Immature natural killer cell (primary cell): ENCODE data around the gene LRRC45. TPM values are rescaled to one million over a fixed set of nuclear protein-coding genes. Genes with fewer than 3 reads are reported as not detected.

Source experiments
- DNase-seq, 3 donors: peaks; one replicate each; pipeline ENCODE4 v3.0.0; 2022; ENCODE audit warnings: mixed read lengths in 1 of 3
- H3K27ac Mint-ChIP-seq, 6 donors: one replicate each; pipeline ENCODE4 v1.8.0; 2020; ENCODE audit warnings: mixed read lengths in 6 of 6, mild to moderate bottlenecking in 5 of 6, inconsistent platforms in 4 of 6, moderate library complexity in 3 of 6
- H3K27me3 Mint-ChIP-seq, 3 donors: one replicate each; pipeline ENCODE4 v1.8.0; 2020 to 2021; ENCODE audit warnings: low read depth in 3 of 3, mild to moderate bottlenecking in 3 of 3, mixed read lengths in 3 of 3, moderate library complexity in 3 of 3, inconsistent platforms in 1 of 3
- H3K36me3 Mint-ChIP-seq, 3 donors: one replicate each; pipeline ENCODE4 v1.8.0; 2020; ENCODE audit warnings: mixed read lengths in 3 of 3, inconsistent platforms in 2 of 3, mild to moderate bottlenecking in 2 of 3
- H3K4me1 Mint-ChIP-seq, 2 donors: one replicate each; pipeline ENCODE4 v1.8.0; 2020; ENCODE audit warnings: inconsistent platforms in 2 of 2, mild to moderate bottlenecking in 2 of 2, mixed read lengths in 2 of 2, moderate library complexity in 1 of 2
- H3K4me3 Mint-ChIP-seq, 5 donors: one replicate each; pipeline ENCODE4 v1.8.0; 2020; ENCODE audit warnings: mild to moderate bottlenecking in 5 of 5, mixed read lengths in 5 of 5, inconsistent platforms in 3 of 5, moderate library complexity in 3 of 5
- H3K9me3 Mint-ChIP-seq, 6 donors: one replicate each; pipeline ENCODE4 v1.8.0; 2020; ENCODE audit warnings: mild to moderate bottlenecking in 6 of 6, mixed read lengths in 6 of 6, inconsistent platforms in 4 of 6, moderate library complexity in 3 of 6
- polyA plus RNA-seq, 3 donors: library from polyadenylated mRNA; unstranded; fragments of 300-500 nt; fragmentation: Illumina TruSeq; gene quantifications; one replicate each; pipeline ENCODE4 v1.2.3, GENCODE V29; 2021

Gene LRRC45
- polyA plus RNA-seq, 3 donors from 2014 or later = 4.7 to 9.9 (median 5.2) TPM

- peak overlapping the region; percentile 69 to 87 (median 82) for H3K4me3 Mint-ChIP-seq
- no peaks in the 10 kb centered on the region for H3K9me3 Mint-ChIP-seq
- H3K36me3 Mint-ChIP-seq = no peaks in the 10 kb centered on the region
- peaks cover 15 to 20% of the 10 kb centered on the region in 2 donors for H3K4me1 Mint-ChIP-seq
- peaks cover 0 to 7% (median 6%) of the 10 kb centered on the region in 3 donors for H3K27me3 Mint-ChIP-seq
- DNase-seq = no peak
- H3K27ac Mint-ChIP-seq = peak overlapping the region in 1 of 6 donors; percentile 14
These were observed 539 bp downstream of the LRRC45 start for GRCh38 chr17:82023447-82024241.

GRCh38 chr17:82024859-82025258 lies 1.8 kb downstream of the LRRC45 start:
- Mint-ChIP-seq H3K36me3 (no peaks in the 10 kb centered on the region), H3K9me3 (no peaks in the 10 kb centered on the region), H3K27ac (no peak overlapping the region), H3K4me1 (peaks cover 15 to 23% of the 10 kb centered on the region in 2 donors), H3K27me3 (peaks cover 0 to 7% (median 6%) of the 10 kb centered on the region in 3 donors), H3K4me3 (no peak overlapping the region)
- no peak for DNase-seq

- Mint-ChIP-seq H3K4me1 (peaks cover 15 to 25% of the 10 kb centered on the region in 2 donors), H3K9me3 (no peaks in the 10 kb centered on the region), H3K27ac (no peak overlapping the region), H3K27me3 (peaks cover 2 to 7% (median 6%) of the 10 kb centered on the region in 3 donors), H3K36me3 (no peaks in the 10 kb centered on the region), H3K4me3 (no peak overlapping the region)
- no peak for DNase-seq
These were observed 2.4 kb downstream of the LRRC45 start for GRCh38 chr17:82025401-82026107.

- no peaks in the 10 kb centered on the region for H3K9me3 Mint-ChIP-seq
- H3K4me3 Mint-ChIP-seq = peak overlapping the region in 1 of 5 donors; percentile 9
- no peak overlapping the region for H3K27ac Mint-ChIP-seq
- no peak for DNase-seq
- peaks cover 2% of the 10 kb centered on the region in 3 donors for H3K27me3 Mint-ChIP-seq
- H3K36me3 Mint-ChIP-seq = no peaks in the 10 kb centered on the region
- peaks cover 5 to 14% of the 10 kb centered on the region in 2 donors for H3K4me1 Mint-ChIP-seq
These were observed 5.1 kb downstream of the LRRC45 start for GRCh38 chr17:82028246-82028645.

GRCh38 chr17:82028966-82029365 lies 5.9 kb downstream of the LRRC45 start:
- Mint-ChIP-seq H3K36me3 (no peaks in the 10 kb centered on the region), H3K4me3 (peak overlapping the region in 2 of 5 donors; percentile 18 to 52), H3K27me3 (peaks cover 2% of the 10 kb centered on the region in 3 donors), H3K4me1 (peaks cover 2 to 11% of the 10 kb centered on the region in 2 donors), H3K9me3 (no peaks in the 10 kb centered on the region), H3K27ac (no peak overlapping the region)
- no peak for DNase-seq

GRCh38 chr17:82029391-82029790 lies 6.3 kb downstream of the LRRC45 start:
- H3K9me3 Mint-ChIP-seq = no peaks in the 10 kb centered on the region
- DNase-seq = no peak
- H3K4me3 Mint-ChIP-seq = peak overlapping the region in 3 of 5 donors; percentile 62 to 75 (median 65)
- no peaks in the 10 kb centered on the region for H3K36me3 Mint-ChIP-seq
- H3K27me3 Mint-ChIP-seq = peaks cover 2% of the 10 kb centered on the region in 3 donors
- peaks cover 0 to 9% of the 10 kb centered on the region in 2 donors for H3K4me1 Mint-ChIP-seq
- no peak overlapping the region for H3K27ac Mint-ChIP-seq

GRCh38 chr17:82029990-82030469 lies 6.9 kb downstream of the LRRC45 start:
- H3K27me3 Mint-ChIP-seq = peaks cover 2 to 3% (median 2%) of the 10 kb centered on the region in 3 donors
- no peak for DNase-seq
- no peaks in the 10 kb centered on the region for H3K9me3 Mint-ChIP-seq
- H3K4me3 Mint-ChIP-seq = peak overlapping the region in 2 of 5 donors; percentile 62 to 75
- H3K27ac Mint-ChIP-seq = no peak overlapping the region
- peaks cover 0 to 1% (median under 1%) of the 10 kb centered on the region in 3 donors for H3K36me3 Mint-ChIP-seq
- H3K4me1 Mint-ChIP-seq = peaks cover 2 to 11% of the 10 kb centered on the region in 2 donors

- Mint-ChIP-seq H3K9me3 (no peaks in the 10 kb centered on the region), H3K36me3 (peaks cover 0 to 6% (median 3%) of the 10 kb centered on the region in 3 donors), H3K4me1 (peaks cover 7 to 18% of the 10 kb centered on the region in 2 donors), H3K4me3 (peak overlapping the region; percentile 76 to 82 (median 81)), H3K27me3 (peaks cover 2 to 3% (median 2%) of the 10 kb centered on the region in 3 donors), H3K27ac (no peak overlapping the region)
- peak; percentile 76 to 81 (median 78) for DNase-seq
These were observed 7.6 kb downstream of the LRRC45 start for GRCh38 chr17:82030470-82031302.

- H3K36me3 Mint-ChIP-seq = peaks cover 0 to 6% (median 3%) of the 10 kb centered on the region in 3 donors
- no peak within 1 kb of the TSS for H3K27ac Mint-ChIP-seq
- H3K4me3 Mint-ChIP-seq = peak within 1 kb of the TSS; percentile 76 to 82 (median 81)
- H3K27me3 Mint-ChIP-seq = peaks cover 2 to 3% (median 2%) of the 10 kb centered on the region in 3 donors
- H3K4me1 Mint-ChIP-seq = peaks cover 7 to 22% of the 10 kb centered on the region in 2 donors
- no peaks in the 10 kb centered on the region for H3K9me3 Mint-ChIP-seq
- no peak for DNase-seq
These were observed 8.3 kb downstream of the LRRC45 start, which contains the start of gene RAC3 for GRCh38 chr17:82031303-82031884. Gene RAC3 (plus strand): TSS chr17:82031678. CDS start chr17:82031762, 84 bp downstream.

- no peaks in the 10 kb centered on the region for H3K9me3 Mint-ChIP-seq
- H3K4me3 Mint-ChIP-seq = peak overlapping the region in 4 of 5 donors; percentile 20 to 36 (median 22)
- H3K27me3 Mint-ChIP-seq = peaks cover 2 to 3% (median 2%) of the 10 kb centered on the region in 3 donors
- peaks cover 0 to 6% (median 3%) of the 10 kb centered on the region in 3 donors for H3K36me3 Mint-ChIP-seq
- no peak overlapping the region for H3K27ac Mint-ChIP-seq
- H3K4me1 Mint-ChIP-seq = peaks cover 7 to 24% of the 10 kb centered on the region in 2 donors
- no peak for DNase-seq
These were observed 9.0 kb downstream of the LRRC45 start for GRCh38 chr17:82031885-82032627.

GRCh38 chr17:82033359-82034085 lies 10.4 kb downstream of the LRRC45 start:
- DNase-seq = no peak
- H3K36me3 Mint-ChIP-seq = peaks cover 0 to 6% (median 3%) of the 10 kb centered on the region in 3 donors
- no peak overlapping the region for H3K27ac Mint-ChIP-seq
- peaks cover 15 to 32% of the 10 kb centered on the region in 2 donors for H3K4me1 Mint-ChIP-seq
- no peaks in the 10 kb centered on the region for H3K9me3 Mint-ChIP-seq
- no peak overlapping the region for H3K4me3 Mint-ChIP-seq
- H3K27me3 Mint-ChIP-seq = peaks cover 0 to 14% (median 2%) of the 10 kb centered on the region in 3 donors
